Lower leg skin (tissue), 3 donors: ENCODE measurements around the gene NTN3.

Source experiments
- CTCF ChIP-seq, 3 donors: fragments of 450-650 bp; IDR thresholded peaks; one replicate each; pipeline ENCODE4 v1.5.1; 2016; ENCODE audit warnings: antibody characterized with exemption in 3 of 3, mild to moderate bottlenecking in 3 of 3, moderate library complexity in 2 of 3
- POLR2A ChIP-seq, 2 donors: fragments of 450-650 bp; IDR thresholded peaks; one replicate each; pipeline ENCODE4 v1.6.1; 2016 to 2017; ENCODE audit warnings: antibody characterized with exemption in 2 of 2, mild to moderate bottlenecking in 1 of 2, moderate library complexity in 1 of 2

GRCh38 chr16:2471016-2471652, at the start of gene NTN3:
- no peak for TF ChIP-seq CTCF (IDR thresholded peaks at IDR 0.05)
- no peak for TF ChIP-seq POLR2A (IDR thresholded peaks at IDR 0.05)
